GM23338 (cell line): ENCODE results near the gene ADGRL1. TPM values are rescaled to one million over a fixed set of nuclear protein-coding genes. Genes with fewer than 3 reads are reported as not detected.
"Not testable (repeated sequence)": the region's sequence is repeated elsewhere in the genome, so short reads cannot be mapped to it uniquely, and the experiment has no call there.

Source experiments
- ATAC-seq: fragments of 200-7000 bp; cut with Tn5 transposase; 3 replicates; pipeline ENCODE4 v1.9.1; 2020
- DNase-seq: peaks from one replicate; pipeline ENCODE4 v3.0.0-alpha.2; 2015; ENCODE audit warnings: low spot score
- H2AFZ ChIP-seq: fragments of 200-600 bp; sonication (generic); 2 replicates; pipeline ENCODE4 v1.8.0; 2016; ENCODE audit warnings: antibody characterized with exemption, mild to moderate bottlenecking, moderate library complexity
- H3F3A ChIP-seq: fragments of 200-600 bp; sonication (generic); replicated peaks from 2 replicates; pipeline ENCODE4 v1.8.0; 2017; ENCODE audit warnings: antibody characterized with exemption, mixed run types, low read depth
- H3K27ac ChIP-seq: fragments of 200-600 bp; sonication (generic); 2 replicates; pipeline ENCODE4 v1.6.1; 2016; ENCODE audit warnings: low read depth
- H3K27me3 ChIP-seq: fragments of 200-600 bp; sonication (generic); 2 replicates; pipeline ENCODE4 v1.8.0; 2016; ENCODE audit warnings: mild to moderate bottlenecking, mixed run types, moderate library complexity; ENCODE audit not compliant: insufficient read depth
- H3K36me3 ChIP-seq: fragments of 200-600 bp; sonication (generic); 2 replicates; pipeline ENCODE4 v1.8.0; 2016; ENCODE audit warnings: mild to moderate bottlenecking; ENCODE audit not compliant: insufficient read depth
- H3K4me1 ChIP-seq: fragments of 200-600 bp; sonication (generic); 2 replicates; pipeline ENCODE4 v1.8.0; 2016; ENCODE audit warnings: mild to moderate bottlenecking, moderate library complexity; ENCODE audit not compliant: insufficient read depth
- H3K4me2 ChIP-seq: fragments of 200-600 bp; sonication (generic); 2 replicates; pipeline ENCODE4 v1.7.1; 2017; ENCODE audit warnings: mixed run types
- H3K4me3 ChIP-seq: fragments of 200-600 bp; sonication (generic); 2 replicates; pipeline ENCODE4 v1.6.1; 2016; ENCODE audit warnings: mixed run types
- H3K79me2 ChIP-seq: fragments of 200-600 bp; sonication (generic); replicated peaks from 2 replicates; pipeline ENCODE4 v1.8.0; 2017; ENCODE audit warnings: mild to moderate bottlenecking; ENCODE audit not compliant: insufficient read depth
- H3K9me2 ChIP-seq: fragments of 200-600 bp; sonication (generic); 2 replicates; pipeline ENCODE4 v1.8.0; 2017; ENCODE audit not compliant: insufficient read depth
- H4K20me1 ChIP-seq: fragments of 200-600 bp; sonication (generic); replicated peaks from 2 replicates; pipeline ENCODE4 v1.8.0; 2017; ENCODE audit warnings: mild to moderate bottlenecking; ENCODE audit not compliant: insufficient read depth
- H3K27ac Mint-ChIP-seq: 2 replicates; pipeline ENCODE4 v1.8.0; 2020; ENCODE audit warnings: inconsistent platforms, mild to moderate bottlenecking, moderate library complexity, mixed read lengths
- H3K27me3 Mint-ChIP-seq: 3 replicates; pipeline ENCODE4 v1.8.0; 2022; ENCODE audit warnings: low read depth, mild to moderate bottlenecking, moderate library complexity, mixed read lengths, inconsistent platforms; ENCODE audit not compliant: insufficient read depth, poor library complexity
- H3K36me3 Mint-ChIP-seq: 3 replicates; pipeline ENCODE4 v1.8.0; 2021; ENCODE audit warnings: low read depth, mild to moderate bottlenecking, inconsistent platforms, moderate library complexity, mixed read lengths
- H3K4me1 Mint-ChIP-seq: 3 replicates; pipeline ENCODE4 v1.8.0; 2020; ENCODE audit warnings: mild to moderate bottlenecking, inconsistent platforms, mixed read lengths
- H3K4me3 Mint-ChIP-seq: 3 replicates; pipeline ENCODE4 v1.8.0; 2021; ENCODE audit warnings: moderate library complexity, mild to moderate bottlenecking, inconsistent platforms, mixed read lengths
- H3K9me3 Mint-ChIP-seq: 3 replicates; pipeline ENCODE4 v1.8.0; 2020; ENCODE audit warnings: moderate library complexity, mild to moderate bottlenecking, inconsistent platforms, mixed read lengths
- CREB1 ChIP-seq: fragments of 250-450 bp; sonication (Bioruptor Pico); IDR thresholded peaks from 2 replicates; pipeline ENCODE4 v1.5.0; 2020; ENCODE audit warnings: low read depth, mild to moderate bottlenecking, moderate library complexity
- EZH2phosphoT487 ChIP-seq: fragments of 200-600 bp; sonication (generic); IDR thresholded peaks from one replicate; pipeline ENCODE4 v1.8.1; 2018; ENCODE audit warnings: antibody characterized with exemption; ENCODE audit not compliant: unreplicated experiment
- JUNB ChIP-seq: IDR thresholded peaks from one replicate; pipeline ENCODE4 v1.6.1; 2016; ENCODE audit warnings: antibody characterized with exemption; ENCODE audit not compliant: unreplicated experiment
- NANOG ChIP-seq: IDR thresholded peaks from 2 replicates; pipeline ENCODE4 v1.6.1; 2016; ENCODE audit warnings: antibody characterized with exemption, borderline replicate concordance
- ZNF114 ChIP-seq: fragments of 250-450 bp; sonication (Bioruptor Pico); IDR thresholded peaks from 2 replicates; pipeline ENCODE4 v1.5.0; 2020; ENCODE audit warnings: mild to moderate bottlenecking, moderate library complexity
- ZNF331 ChIP-seq: fragments of 250-450 bp; sonication (Bioruptor Pico); IDR thresholded peaks from 2 replicates; pipeline ENCODE4 v1.5.0; 2020; ENCODE audit warnings: low read depth, mild to moderate bottlenecking, moderate library complexity
- polyA plus RNA-seq: library from polyadenylated mRNA; unstranded; fragments of >200 nt; fragmentation: Nextera tagmentation; extraction: Ambion mirVana; gene quantifications from 2 replicates; pipeline ENCODE4 v1.2.1, GENCODE V29; 2016
- total RNA-seq: library from RNA; depleted of rRNA; stranded (reverse); fragments of >200 nt; shearing (Covaris generic); gene quantifications from 2 replicates; pipeline ENCODE4 v1.2.3, GENCODE V29; 2014
- TF ChIP-seq, protein P1 (sequence below), 2 experiments: fragments of 200-600 bp in 1 of 2; sonication (generic) in 1 of 2; conservative IDR thresholded peaks; 2 replicates each; pipeline versions ENCODE4 v1.5.1 to v1.6.1; 2016 to 2017; ENCODE audit warnings: antibody characterized with exemption in 2 of 2, low read depth in 2 of 2, mild to moderate bottlenecking in 2 of 2, moderate library complexity in 1 of 2
- TF ChIP-seq, protein P2 (sequence below): IDR thresholded peaks from one replicate; pipeline ENCODE4 v1.6.1; 2018; ENCODE audit warnings: antibody characterized with exemption; ENCODE audit not compliant: unreplicated experiment

ADGRL1 gene
- total and polyA plus RNA-seq, 2 experiments from 2014 or later, result 20.6 to 100 TPM

DNA sequence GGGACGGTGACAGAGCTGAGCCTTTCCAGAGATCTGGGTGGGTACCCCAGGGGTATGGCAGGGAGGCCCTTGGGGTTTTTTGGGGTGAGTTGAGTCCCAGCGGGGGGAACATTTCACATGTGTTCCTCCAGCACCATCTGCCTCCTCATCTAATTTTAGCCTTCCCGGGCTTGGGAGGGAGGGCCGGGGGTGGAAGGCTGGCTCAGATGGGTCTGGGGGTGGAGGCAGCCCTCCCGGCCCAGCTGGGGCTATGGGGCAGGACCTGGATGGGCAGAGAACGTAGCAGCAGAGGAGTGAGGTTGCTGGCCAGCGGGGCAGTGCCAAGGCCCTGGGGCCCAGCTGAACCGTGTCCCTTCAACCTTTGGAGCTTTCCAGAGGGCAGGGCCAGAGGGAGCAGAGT is 23.5 kb downstream of the ADGRL1 start:
- H3K27ac ChIP-seq, result no peak overlapping the region
- no peak overlapping the region for H3K4me3 ChIP-seq
- peaks cover 12% of the 10 kb centered on the region; the same call in 2 of the 3 replicates for H3K36me3 Mint-ChIP-seq
- H3K36me3 ChIP-seq, result no peaks in the 10 kb centered on the region
- no peaks in the 10 kb centered on the region for H3K9me3 Mint-ChIP-seq
- no peaks in the 10 kb centered on the region for H3K9me2 ChIP-seq
- no peak for DNase-seq
- no peak overlapping the region for H3K4me2 ChIP-seq
- no peak for ATAC-seq
- TF ChIP-seq, protein P1, sequence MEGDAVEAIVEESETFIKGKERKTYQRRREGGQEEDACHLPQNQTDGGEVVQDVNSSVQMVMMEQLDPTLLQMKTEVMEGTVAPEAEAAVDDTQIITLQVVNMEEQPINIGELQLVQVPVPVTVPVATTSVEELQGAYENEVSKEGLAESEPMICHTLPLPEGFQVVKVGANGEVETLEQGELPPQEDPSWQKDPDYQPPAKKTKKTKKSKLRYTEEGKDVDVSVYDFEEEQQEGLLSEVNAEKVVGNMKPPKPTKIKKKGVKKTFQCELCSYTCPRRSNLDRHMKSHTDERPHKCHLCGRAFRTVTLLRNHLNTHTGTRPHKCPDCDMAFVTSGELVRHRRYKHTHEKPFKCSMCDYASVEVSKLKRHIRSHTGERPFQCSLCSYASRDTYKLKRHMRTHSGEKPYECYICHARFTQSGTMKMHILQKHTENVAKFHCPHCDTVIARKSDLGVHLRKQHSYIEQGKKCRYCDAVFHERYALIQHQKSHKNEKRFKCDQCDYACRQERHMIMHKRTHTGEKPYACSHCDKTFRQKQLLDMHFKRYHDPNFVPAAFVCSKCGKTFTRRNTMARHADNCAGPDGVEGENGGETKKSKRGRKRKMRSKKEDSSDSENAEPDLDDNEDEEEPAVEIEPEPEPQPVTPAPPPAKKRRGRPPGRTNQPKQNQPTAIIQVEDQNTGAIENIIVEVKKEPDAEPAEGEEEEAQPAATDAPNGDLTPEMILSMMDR (conservative IDR thresholded peaks at IDR 0.05; ENCODE audit: low read depth in 2 of 2), result no peak
- H3K27me3 Mint-ChIP-seq, result peaks cover 10% of the 10 kb centered on the region
- peaks cover 7% of the 10 kb centered on the region for H4K20me1 ChIP-seq
- peaks cover 3% of the 10 kb centered on the region; the same call in 1 of the 3 replicates for H3K4me1 Mint-ChIP-seq
- H2AFZ ChIP-seq, result no peak overlapping the region
- no peak overlapping the region for H3K4me3 Mint-ChIP-seq
- H3K4me1 ChIP-seq, result no peaks in the 10 kb centered on the region
- no peaks in the 10 kb centered on the region for H3F3A ChIP-seq
- no peaks in the 10 kb centered on the region for H3K27me3 ChIP-seq
- no peak overlapping the region for H3K27ac Mint-ChIP-seq
- peaks cover 26% of the 10 kb centered on the region for H3K79me2 ChIP-seq

DNA sequence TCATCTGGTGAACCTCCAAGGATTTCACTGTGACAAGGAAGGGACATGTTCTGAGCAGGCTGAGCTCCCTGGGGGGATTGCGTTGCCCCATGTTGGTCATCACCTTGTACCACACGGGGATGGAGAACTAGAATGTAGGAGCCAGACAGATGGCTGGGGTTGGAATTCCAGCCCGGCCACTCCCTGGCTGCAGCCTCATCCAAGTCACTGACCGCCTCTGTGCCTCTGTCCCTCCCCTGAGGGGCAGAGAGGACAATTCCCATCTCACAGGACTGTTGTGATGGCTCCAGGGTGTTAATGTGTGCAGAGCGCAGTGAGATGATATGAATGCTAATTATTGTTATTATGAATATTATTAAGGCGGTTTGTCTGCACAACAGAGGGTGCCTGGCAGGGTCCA is 24.1 kb downstream of the ADGRL1 start:
- no peaks in the 10 kb centered on the region for H3K9me3 Mint-ChIP-seq
- no peak overlapping the region for H3K4me3 Mint-ChIP-seq
- H3K79me2 ChIP-seq, result peaks cover 24% of the 10 kb centered on the region
- TF ChIP-seq ZNF114 (CRISPR knock-in tag), result no peak
- TF ChIP-seq NANOG, result no peak
- TF ChIP-seq, protein P1 (conservative IDR thresholded peaks at IDR 0.05; ENCODE audit: low read depth in 2 of 2), result no peak
- no peak for TF ChIP-seq EZH2phosphoT487
- TF ChIP-seq, protein P2, sequence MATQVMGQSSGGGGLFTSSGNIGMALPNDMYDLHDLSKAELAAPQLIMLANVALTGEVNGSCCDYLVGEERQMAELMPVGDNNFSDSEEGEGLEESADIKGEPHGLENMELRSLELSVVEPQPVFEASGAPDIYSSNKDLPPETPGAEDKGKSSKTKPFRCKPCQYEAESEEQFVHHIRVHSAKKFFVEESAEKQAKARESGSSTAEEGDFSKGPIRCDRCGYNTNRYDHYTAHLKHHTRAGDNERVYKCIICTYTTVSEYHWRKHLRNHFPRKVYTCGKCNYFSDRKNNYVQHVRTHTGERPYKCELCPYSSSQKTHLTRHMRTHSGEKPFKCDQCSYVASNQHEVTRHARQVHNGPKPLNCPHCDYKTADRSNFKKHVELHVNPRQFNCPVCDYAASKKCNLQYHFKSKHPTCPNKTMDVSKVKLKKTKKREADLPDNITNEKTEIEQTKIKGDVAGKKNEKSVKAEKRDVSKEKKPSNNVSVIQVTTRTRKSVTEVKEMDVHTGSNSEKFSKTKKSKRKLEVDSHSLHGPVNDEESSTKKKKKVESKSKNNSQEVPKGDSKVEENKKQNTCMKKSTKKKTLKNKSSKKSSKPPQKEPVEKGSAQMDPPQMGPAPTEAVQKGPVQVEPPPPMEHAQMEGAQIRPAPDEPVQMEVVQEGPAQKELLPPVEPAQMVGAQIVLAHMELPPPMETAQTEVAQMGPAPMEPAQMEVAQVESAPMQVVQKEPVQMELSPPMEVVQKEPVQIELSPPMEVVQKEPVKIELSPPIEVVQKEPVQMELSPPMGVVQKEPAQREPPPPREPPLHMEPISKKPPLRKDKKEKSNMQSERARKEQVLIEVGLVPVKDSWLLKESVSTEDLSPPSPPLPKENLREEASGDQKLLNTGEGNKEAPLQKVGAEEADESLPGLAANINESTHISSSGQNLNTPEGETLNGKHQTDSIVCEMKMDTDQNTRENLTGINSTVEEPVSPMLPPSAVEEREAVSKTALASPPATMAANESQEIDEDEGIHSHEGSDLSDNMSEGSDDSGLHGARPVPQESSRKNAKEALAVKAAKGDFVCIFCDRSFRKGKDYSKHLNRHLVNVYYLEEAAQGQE, result no peak
- TF ChIP-seq JUNB, result no peak
- TF ChIP-seq ZNF331 (CRISPR knock-in tag), result no peak
- no peak for TF ChIP-seq CREB1
- H3K36me3 ChIP-seq, result peaks cover 5% of the 10 kb centered on the region; the same call in 1 of the 2 replicates
- H3K27me3 Mint-ChIP-seq, result peaks cover 5% of the 10 kb centered on the region
- peaks cover 17% of the 10 kb centered on the region for H3K36me3 Mint-ChIP-seq
- H3K9me2 ChIP-seq, result no peaks in the 10 kb centered on the region
- no peak overlapping the region for H3K4me3 ChIP-seq
- H4K20me1 ChIP-seq, result peaks cover 7% of the 10 kb centered on the region
- peaks cover 3% of the 10 kb centered on the region; the same call in 1 of the 3 replicates for H3K4me1 Mint-ChIP-seq
- no peak overlapping the region for H3K27ac Mint-ChIP-seq
- ATAC-seq (no peak), DNase-seq (no peak)
- H3K4me1 ChIP-seq, result no peaks in the 10 kb centered on the region
- H3F3A ChIP-seq, result no peaks in the 10 kb centered on the region
- H3K27me3 ChIP-seq, result no peaks in the 10 kb centered on the region
- H3K4me2 ChIP-seq, result no peak overlapping the region
- H3K27ac ChIP-seq, result no peak overlapping the region
- no peak overlapping the region for H2AFZ ChIP-seq

DNA sequence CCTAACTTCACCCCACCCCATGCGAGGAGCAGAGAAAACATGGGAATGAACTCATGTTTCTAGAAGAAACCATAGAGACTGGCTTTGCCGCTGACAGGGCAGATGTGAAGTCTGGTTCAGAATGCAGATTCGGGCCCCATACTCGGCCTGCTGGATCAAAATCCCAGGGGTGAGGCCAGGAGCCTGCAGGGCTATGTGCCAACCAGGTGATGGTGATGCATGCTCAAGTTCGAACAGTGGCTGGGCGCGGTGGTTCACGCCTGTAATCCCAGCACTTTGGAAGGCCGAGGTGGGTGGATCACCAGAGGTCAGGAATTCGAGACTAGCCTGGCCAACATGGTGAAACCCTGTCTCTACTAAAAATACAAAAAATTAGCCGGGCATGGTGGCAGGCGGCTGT is 24.8 kb downstream of the ADGRL1 start:
- H3K79me2 ChIP-seq, result peaks cover 17% of the 10 kb centered on the region
- H3K27me3 ChIP-seq, ATAC-seq, H3K27ac ChIP-seq, H3K9me2 ChIP-seq, H4K20me1 ChIP-seq, H3K4me3 Mint-ChIP-seq, H2AFZ ChIP-seq, H3K4me1 Mint-ChIP-seq, H3K36me3 ChIP-seq, H3K4me1 ChIP-seq, H3K27ac Mint-ChIP-seq, H3K4me2 ChIP-seq, DNase-seq, H3K9me3 Mint-ChIP-seq, H3F3A ChIP-seq, H3K4me3 ChIP-seq, H3K27me3 Mint-ChIP-seq: not testable (repeated sequence)
- H3K36me3 Mint-ChIP-seq, result peaks cover 24% of the 10 kb centered on the region
